Measurements from ENCODE around the gene PTHLH. TPM values are rescaled to one million over a fixed set of nuclear protein-coding genes. Genes with fewer than 3 reads are reported as not detected.

PTHLH gene
- 1.6 and 4.3 TPM in 2 replicates for total RNA-seq (ENCODE audit: low replicate concordance)

DNA sequence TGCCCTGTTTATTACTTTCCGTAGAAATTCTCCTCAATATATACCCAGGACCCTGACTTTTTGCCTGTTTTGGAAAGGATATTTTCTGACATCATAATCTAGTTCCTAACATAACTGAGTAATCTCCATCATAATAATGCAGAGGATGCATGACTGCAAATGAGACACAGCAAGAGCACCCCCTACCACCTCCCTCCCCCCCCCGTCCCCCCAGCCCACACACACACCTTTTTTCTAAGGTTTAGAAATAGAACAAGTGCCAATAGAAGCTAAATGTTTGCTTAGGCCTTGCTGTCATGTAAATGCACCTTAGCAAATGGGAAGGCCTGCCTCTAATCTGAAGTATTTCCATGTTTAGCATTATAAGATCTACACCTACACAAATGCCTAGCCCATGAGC lies at the start of gene PTHLH:
PTHLH (minus strand) TSS at position 13 of the 400 bp plus-strand sequence. CDS start 3,239 bp downstream, outside the sequence.
- H3K4me3 ChIP-seq (ENCODE audit: low read depth, low read length), result no peak within 1 kb of the TSS
- no peak for DNase-seq (ENCODE audit: low read depth)
- TF ChIP-seq, protein P1, sequence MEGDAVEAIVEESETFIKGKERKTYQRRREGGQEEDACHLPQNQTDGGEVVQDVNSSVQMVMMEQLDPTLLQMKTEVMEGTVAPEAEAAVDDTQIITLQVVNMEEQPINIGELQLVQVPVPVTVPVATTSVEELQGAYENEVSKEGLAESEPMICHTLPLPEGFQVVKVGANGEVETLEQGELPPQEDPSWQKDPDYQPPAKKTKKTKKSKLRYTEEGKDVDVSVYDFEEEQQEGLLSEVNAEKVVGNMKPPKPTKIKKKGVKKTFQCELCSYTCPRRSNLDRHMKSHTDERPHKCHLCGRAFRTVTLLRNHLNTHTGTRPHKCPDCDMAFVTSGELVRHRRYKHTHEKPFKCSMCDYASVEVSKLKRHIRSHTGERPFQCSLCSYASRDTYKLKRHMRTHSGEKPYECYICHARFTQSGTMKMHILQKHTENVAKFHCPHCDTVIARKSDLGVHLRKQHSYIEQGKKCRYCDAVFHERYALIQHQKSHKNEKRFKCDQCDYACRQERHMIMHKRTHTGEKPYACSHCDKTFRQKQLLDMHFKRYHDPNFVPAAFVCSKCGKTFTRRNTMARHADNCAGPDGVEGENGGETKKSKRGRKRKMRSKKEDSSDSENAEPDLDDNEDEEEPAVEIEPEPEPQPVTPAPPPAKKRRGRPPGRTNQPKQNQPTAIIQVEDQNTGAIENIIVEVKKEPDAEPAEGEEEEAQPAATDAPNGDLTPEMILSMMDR (IDR thresholded peaks at IDR 0.05; ENCODE audit: insufficient read depth, low read length), result no peak

DNA sequence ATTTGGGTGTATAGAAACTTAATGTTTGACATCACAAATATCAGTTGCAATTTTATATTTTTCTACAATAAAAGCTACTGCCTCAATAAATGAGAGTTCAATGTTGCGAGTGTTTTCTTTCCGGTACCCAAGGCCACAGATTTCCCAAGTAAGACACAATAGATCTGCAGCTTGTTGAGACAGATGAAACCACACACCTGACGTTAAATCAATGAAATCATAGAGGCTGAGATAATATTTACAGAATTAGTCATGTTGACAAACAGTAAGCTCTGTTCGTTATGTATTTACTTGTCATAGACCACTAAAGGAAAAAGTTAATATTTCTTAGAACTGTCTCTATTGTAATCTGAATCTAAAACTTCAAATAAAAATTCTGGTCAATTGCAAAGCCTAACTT lies 49.2 kb upstream of the PTHLH start:
- TF ChIP-seq, protein P1 (IDR thresholded peaks at IDR 0.05; ENCODE audit: insufficient read depth, low read length), result no peak
- no peak overlapping the region for H3K4me3 ChIP-seq (ENCODE audit: low read depth, low read length)
- DNase-seq (ENCODE audit: low read depth), result no peak

DNA sequence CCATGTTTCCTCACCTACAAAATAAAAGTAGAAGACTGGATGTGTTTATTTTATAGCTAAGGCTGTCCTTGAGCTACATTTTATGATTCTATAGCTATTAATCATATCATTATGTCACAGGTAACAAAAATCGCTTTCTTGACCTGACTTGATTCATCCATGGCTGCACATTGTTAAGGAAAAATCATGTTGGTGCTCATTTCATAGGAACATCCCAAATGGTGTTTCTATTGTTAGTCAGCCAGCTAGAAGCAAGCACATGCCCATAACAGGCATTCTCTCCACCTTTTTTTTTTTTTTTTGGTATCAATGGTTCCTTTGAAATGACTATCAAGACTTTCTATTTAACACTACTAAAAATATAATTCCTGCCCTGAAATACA lies 45.3 kb upstream of the PTHLH start:
- no peak for DNase-seq (ENCODE audit: low read depth)
- no peak overlapping the region for H3K4me3 ChIP-seq (ENCODE audit: low read depth, low read length)
- TF ChIP-seq, protein P1 (IDR thresholded peaks at IDR 0.05; ENCODE audit: insufficient read depth, low read length), result no peak

DNA sequence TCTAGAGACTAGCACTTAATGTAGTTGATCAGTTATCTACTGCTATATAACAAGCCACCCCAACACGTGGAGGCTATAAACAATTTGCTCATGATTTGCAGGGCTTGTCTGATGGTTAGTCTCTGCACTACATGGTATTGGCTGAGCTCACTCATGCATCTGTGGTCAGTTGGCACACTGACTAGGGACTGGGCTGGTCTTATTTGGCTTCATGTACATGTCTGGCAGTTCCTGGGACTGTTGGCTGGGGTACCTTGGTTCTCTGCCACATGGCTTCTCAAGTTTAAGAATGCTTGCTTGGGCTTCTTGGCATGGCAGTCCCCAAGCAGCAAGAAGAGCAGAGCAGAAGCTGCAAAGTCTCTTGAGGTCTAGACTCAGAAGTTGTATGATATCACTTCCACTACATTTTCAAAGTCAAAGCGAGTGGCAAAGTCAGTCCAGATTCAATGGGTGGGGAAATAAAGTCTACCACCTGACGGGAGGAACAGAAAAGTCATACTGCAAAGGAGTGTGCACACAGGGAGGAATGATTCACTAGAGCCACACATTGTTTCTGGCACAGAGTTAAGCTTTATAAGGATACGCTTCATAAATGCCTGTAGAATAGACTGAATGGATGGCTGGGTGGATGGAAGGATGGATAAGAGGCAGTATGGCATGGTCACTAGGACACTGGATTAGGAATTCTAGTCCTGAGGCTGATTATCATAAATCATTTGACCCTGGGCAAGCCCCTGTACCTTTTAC lies 44.8 kb upstream of the PTHLH start:
- peak; percentile 37 for DNase-seq (ENCODE audit: low read depth)
- no peak overlapping the region for H3K4me3 ChIP-seq (ENCODE audit: low read depth, low read length)
- TF ChIP-seq, protein P1 (IDR thresholded peaks at IDR 0.05; ENCODE audit: insufficient read depth, low read length), result no peak

DNA sequence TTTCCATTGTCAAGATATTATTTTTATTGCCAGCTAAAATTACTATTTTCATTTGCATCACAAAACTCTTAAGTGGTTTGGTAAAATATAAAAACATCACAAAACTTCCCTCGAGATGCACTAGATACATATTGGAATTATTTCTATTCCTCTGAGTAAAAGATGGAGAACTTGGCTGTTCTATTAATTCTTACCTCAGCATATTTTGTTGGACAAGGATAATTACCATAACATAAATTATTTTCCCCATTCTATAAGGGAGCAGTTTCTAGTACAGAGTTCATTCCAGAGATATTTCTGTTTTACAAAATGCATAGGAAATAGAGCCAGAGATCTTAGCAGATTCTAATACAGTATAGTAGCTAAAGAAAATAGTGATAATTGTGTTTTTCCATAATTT lies 42.6 kb upstream of the PTHLH start:
- no peak overlapping the region for H3K4me3 ChIP-seq (ENCODE audit: low read depth, low read length)
- no peak for DNase-seq (ENCODE audit: low read depth)
- TF ChIP-seq, protein P1 (IDR thresholded peaks at IDR 0.05; ENCODE audit: insufficient read depth, low read length), result no peak

DNA sequence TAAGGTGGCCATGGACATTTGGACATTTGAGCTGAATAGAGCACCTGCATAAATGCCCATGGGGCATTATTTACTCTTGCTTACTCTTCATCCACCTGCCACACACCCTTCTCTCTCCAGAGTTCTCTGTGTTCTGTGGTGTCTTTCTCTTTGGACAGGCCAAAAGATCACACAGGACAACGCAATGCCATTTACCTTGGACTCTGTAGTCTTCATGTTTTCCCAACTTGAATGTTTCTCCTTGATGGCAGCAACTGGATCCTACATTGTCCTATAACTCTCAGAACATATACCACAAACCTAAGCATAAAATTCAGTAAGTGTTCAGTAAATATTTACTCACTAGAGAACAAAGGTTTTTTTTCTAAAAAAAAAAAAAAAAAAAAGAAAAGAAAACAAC lies 41.7 kb upstream of the PTHLH start:
- DNase-seq (ENCODE audit: low read depth), result no peak
- no peak overlapping the region for H3K4me3 ChIP-seq (ENCODE audit: low read depth, low read length)
- TF ChIP-seq, protein P1 (IDR thresholded peaks at IDR 0.05; ENCODE audit: insufficient read depth, low read length), result no peak

Data from fibroblast of the aortic adventitia (primary cell).